Mesenteric fat pad (tissue), 1 donor: ENCODE measurements around the gene PRPF6. TPM values are rescaled to one million over a fixed set of nuclear protein-coding genes. Genes with fewer than 3 reads are reported as not detected.
"Not testable (repeated sequence)": the region's sequence is repeated elsewhere in the genome, so short reads cannot be mapped to it uniquely, and the experiment has no call there.

Source experiments
- DNase-seq: peaks from one replicate; pipeline ENCODE4 v3.0.0-alpha.2; 2020; ENCODE audit warnings: low spot score
- total RNA-seq: library from RNA; stranded (reverse); fragmentation: NEBNext Ultra II Directional; extraction: Animal tissue kit (Norgen Biotek cat#: 25700); gene quantifications from one replicate; pipeline ENCODE4 v1.2.1, GENCODE V29; 2021
- donor health status: DM: yes; HTN: yes; CAD: no.

PRPF6 gene
- total RNA-seq, 1 donor from 2014 or later, result 46.3 TPM

DNA sequence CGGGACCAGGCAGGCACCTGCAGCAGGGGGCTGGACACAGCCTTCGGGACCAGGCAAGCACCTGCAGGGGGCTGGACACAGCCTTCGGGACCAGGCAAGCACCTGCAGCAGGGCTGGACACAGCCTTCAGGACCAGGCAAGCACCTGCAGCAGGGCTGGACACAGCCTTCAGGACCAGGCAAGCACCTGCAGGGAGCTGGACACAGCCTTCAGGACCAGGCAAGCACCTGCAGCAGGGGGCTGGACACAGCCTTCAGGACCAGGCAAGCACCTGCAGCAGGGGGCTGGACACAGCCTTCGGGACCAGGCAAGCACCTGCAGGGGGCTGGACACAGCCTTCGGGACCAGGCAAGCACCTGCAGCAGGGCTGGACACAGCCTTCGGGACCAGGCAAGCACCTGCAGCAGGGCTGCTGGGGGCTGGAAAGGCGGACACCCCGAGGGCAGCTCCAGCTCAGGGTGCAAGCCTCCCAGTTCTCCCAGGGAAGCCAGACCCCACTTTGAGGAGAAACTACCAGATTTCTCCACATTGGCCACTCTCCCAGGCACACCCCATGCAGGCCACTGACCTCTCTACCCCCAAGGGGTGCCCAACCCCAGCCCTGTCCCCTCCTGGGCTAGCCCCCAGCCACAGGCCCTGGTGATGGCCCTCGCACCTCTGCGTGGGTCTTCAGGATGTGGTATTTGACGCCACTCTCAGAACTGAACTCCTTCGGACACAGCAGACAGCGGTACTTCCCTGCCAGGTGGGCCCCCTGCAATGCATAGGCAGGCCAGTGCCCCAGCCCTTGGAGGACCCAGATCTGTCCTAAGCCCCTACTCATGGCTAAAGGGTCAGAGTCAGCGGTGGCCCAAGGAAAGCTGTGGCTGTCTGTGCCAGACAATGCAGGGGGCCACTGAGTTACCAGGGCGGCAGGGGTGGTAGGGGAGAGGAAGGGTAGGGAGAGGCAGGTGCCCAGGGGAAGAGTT is 20.0 kb upstream of the PRPF6 start:
- DNase-seq, result not testable (repeated sequence)

- DNase-seq, result no peak
These were observed 19.1 kb upstream of the PRPF6 start for GRCh38 chr20:63961664-63962425.

GRCh38 chr20:63962426-63963347 is 18.2 kb upstream of the PRPF6 start:
- no peak for DNase-seq

GRCh38 chr20:63963348-63963741 is 17.6 kb upstream of the PRPF6 start:
- DNase-seq, result no peak

DNA sequence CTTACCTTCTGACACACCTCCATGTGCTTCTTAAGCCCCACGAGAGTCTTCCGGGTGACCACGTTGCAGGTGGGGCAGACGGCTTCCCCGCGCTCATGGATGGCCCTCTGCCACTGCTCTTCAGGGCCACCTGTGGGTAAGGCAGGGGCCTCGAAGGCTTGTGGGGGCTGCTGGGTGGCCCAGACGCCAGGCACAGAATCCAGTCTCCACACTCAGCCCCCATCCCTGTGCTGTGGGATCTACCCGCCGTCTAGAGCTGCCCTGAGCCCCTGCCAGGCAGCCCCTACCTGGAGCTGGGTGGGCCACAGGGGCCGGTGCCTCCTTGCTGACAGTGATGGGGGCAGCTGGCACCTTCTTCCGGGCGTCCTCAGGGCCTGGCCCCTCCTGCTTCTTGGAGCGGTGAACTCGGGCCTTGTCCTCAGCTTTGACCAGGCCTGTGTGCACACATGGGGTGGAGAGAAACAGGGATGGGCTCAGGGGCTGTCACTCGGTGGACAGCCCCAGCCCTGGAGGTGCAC is 17.1 kb upstream of the PRPF6 start:
- no peak for DNase-seq

- DNase-seq, result no peak
These were observed 16.5 kb upstream of the PRPF6 start for GRCh38 chr20:63964412-63964811.

- DNase-seq, result no peak
These were observed 14.6 kb upstream of the PRPF6 start for GRCh38 chr20:63966172-63966943.

DNA sequence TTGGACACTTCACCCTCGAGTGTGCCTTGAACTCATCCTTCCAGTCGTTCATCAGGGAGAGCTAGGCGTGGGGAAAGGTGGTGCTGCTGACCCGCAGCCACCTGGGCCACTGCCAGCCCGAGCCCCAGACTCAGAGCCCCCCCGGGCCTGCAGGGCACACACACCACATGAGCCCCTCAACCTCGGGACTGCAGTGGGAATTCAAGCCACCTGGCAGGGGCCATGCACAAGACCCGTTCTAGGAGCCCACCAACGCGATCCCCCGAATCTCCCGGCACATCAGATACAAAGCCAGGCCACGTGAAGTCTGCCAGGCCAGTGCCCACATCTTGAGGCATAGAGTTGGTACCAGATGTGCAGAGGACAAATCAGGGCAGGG is 14.0 kb upstream of the PRPF6 start:
- no peak for DNase-seq

GRCh38 chr20:63967330-63968135 is 13.4 kb upstream of the PRPF6 start:
- no peak for DNase-seq

GRCh38 chr20:63968136-63968927 is 12.6 kb upstream of the PRPF6 start:
- no peak for DNase-seq

GRCh38 chr20:63968928-63969760 is 11.8 kb upstream of the PRPF6 start:
- peak; percentile 89 for DNase-seq

DNA sequence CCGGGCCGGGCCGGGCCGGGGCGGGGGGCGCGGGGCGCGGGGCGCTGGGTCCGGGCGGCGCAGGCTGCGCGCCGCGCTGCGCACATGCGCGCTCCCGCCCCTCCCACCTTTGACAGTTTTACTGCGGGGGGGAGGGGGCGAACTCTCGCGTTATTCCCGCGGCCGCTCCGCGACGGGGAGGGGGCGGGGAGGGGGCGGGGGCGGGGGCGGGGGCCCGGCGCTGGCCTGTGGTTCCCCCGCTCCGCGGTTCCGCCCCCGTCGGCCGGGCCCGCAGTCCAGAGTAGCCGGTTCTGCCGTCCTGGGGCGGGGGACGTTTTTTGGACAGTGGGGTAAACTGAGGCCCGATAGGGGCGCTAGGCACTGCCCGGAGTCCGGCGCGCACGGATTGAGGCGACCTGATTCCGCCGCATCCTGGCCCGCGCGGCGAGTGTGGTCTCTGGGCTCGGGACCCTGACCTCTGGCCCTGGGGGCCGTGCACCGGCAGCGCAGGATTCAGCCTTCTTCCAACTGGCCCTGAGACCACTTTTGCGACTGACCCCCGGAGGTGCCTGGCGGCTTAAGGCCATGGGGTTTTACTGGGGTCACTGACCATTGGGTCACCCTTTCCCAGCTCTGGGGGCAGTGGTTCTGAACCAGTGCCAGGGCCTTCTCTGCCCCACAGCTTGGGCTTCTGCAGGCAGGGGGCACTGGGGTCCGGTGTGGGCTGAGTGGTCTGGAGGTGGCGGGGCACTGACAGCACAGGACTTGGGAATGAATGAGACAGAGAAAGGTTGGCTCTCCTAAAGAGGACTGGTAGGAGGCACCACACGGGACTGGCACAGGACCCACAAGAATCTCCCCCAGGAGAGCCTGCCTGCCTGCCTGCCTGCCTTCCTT is 10.9 kb upstream of the PRPF6 start, which contains the start of gene ZNF512B:
Gene ZNF512B (minus strand): TSS at position 93 of the 876 bp plus-strand sequence. CDS start 1,980 bp downstream, outside the sequence.
- peak; percentile 89 for DNase-seq

GRCh38 chr20:63970714-63971431 is 10.1 kb upstream of the PRPF6 start:
- no peak for DNase-seq

- not testable (repeated sequence) for DNase-seq
These were observed 9.0 kb upstream of the PRPF6 start for GRCh38 chr20:63971960-63972311.

DNA sequence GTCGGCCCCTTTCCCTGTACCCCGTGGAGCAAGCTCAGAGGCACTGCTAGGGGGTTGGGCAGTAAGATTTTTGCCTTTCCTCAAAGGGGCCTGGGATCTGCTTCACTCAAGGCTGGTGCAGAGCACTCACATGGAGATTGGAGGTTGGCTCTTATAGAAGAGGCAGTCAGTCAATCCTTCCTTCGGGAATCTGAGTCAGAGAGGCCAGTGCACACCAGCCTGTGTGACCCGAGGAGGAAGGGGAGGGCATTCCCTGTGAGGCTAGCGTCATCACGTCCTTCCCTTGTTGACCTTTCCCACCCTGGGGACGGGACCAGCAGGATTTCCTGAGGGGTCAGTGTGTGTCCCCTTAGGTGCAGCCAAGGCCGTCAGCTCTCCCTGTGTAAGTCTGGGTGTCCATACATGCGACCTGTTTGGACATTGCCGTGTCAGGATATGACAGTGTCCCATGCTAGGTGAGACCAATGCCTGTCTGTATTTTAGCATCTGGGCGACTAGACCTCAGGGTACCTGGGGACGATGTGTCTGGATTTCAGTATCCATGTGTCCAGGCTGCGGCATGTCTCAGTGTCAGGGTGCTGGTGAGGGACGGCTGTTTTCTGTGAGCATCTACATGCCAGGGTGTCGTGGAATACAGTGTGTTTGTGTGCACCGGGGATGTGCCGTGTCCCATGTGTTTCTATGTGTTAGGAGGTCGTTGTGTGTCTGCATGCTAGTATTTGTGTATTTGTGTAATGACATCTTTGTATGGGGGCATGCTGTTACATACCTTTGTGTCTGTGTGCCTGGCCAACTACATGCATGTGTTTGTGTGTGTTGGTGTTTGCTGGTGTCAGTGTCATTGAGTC is 8.4 kb upstream of the PRPF6 start:
- no peak for DNase-seq
